SU-DHL-6 (cell line): ENCODE measurements around the gene MYDGF.

ENCODE experiments used
- H2AFZ ChIP-seq: fragments of 200-600 bp; sonication (generic); 2 replicates; pipeline ENCODE4 v1.6.1; 2014; ENCODE audit warnings: low read depth, mild to moderate bottlenecking, moderate library complexity, mixed read lengths, antibody characterized with exemption, low read length; ENCODE audit not compliant: severe bottlenecking
- H3F3A ChIP-seq: fragments of 200-600 bp; shearing (Covaris generic); 2 replicates; pipeline ENCODE4 v1.6.0; 2016; ENCODE audit warnings: antibody characterized with exemption, mild to moderate bottlenecking; ENCODE audit not compliant: insufficient read depth
- H3K27ac ChIP-seq: fragments of 200-600 bp; sonication (generic); 2 replicates; pipeline ENCODE4 v1.5.1; 2016; ENCODE audit warnings: low read depth, mild to moderate bottlenecking, low read length, moderate library complexity, mixed read lengths
- H3K27me3 ChIP-seq: fragments of 200-600 bp; sonication (generic), shearing (Covaris generic); 2 replicates; pipeline ENCODE4 v1.6.0; 2014; ENCODE audit warnings: mild to moderate bottlenecking, low read length
- H3K36me3 ChIP-seq: fragments of 200-600 bp; sonication (generic); 2 replicates; pipeline ENCODE4 v1.6.1; 2014; ENCODE audit warnings: mild to moderate bottlenecking, low read length, mixed read lengths
- H3K4me2 ChIP-seq: fragments of 300-600, 200-600 bp; shearing (Covaris generic), sonication (generic); 2 replicates; pipeline ENCODE4 v1.6.0; 2014; ENCODE audit warnings: low read length, low read depth, mild to moderate bottlenecking; ENCODE audit not compliant: poor library complexity, severe bottlenecking
- H3K4me3 ChIP-seq: fragments of 200-600 bp; sonication (generic); 2 replicates; pipeline ENCODE4 v1.5.1; 2014; ENCODE audit warnings: antibody characterized with exemption, low read length, mild to moderate bottlenecking, mixed read lengths; ENCODE audit not compliant: insufficient read depth, poor library complexity, severe bottlenecking
- H3K79me2 ChIP-seq: fragments of 200-600 bp; sonication (generic); 2 replicates; pipeline ENCODE4 v1.6.1; 2014; ENCODE audit warnings: mild to moderate bottlenecking, low read length, moderate library complexity; ENCODE audit not compliant: insufficient read depth
- H3K9ac ChIP-seq: fragments of 200-600 bp; sonication (generic); 2 replicates; pipeline ENCODE4 v1.7.0; 2014; ENCODE audit warnings: mild to moderate bottlenecking, low read length
- H3K9me2 ChIP-seq: fragments of 200-600 bp; sonication (generic); replicated peaks from 2 replicates; pipeline ENCODE4 v1.6.1; 2014; ENCODE audit warnings: low read length; ENCODE audit not compliant: insufficient read depth
- H3K9me3 ChIP-seq: fragments of 200-600 bp; sonication (generic); 2 replicates; pipeline ENCODE4 v1.6.1; 2014; ENCODE audit warnings: low read length, mixed read lengths; ENCODE audit not compliant: insufficient read depth
- H4K20me1 ChIP-seq: fragments of 200-600 bp; sonication (generic); 2 replicates; pipeline ENCODE4 v1.6.1; 2014; ENCODE audit warnings: low read depth, mild to moderate bottlenecking, antibody characterized with exemption, low read length, moderate library complexity, mixed read lengths
- CTCF ChIP-seq: fragments of 200-600 bp; sonication (generic); IDR thresholded peaks from one replicate; pipeline ENCODE4 v1.5.1; 2017; ENCODE audit warnings: antibody characterized with exemption, mild to moderate bottlenecking, low read length, moderate library complexity; ENCODE audit not compliant: insufficient read depth, poor library complexity, severe bottlenecking
- EZH2phosphoT487 ChIP-seq: fragments of 200-600 bp; sonication (generic), shearing (Covaris generic); conservative IDR thresholded peaks from 2 replicates; pipeline ENCODE4 v1.6.1; 2018; ENCODE audit warnings: mild to moderate bottlenecking, antibody characterized with exemption, low read length, moderate library complexity, mixed read lengths

Gene MYDGF

GRCh38 chr19:4702764-4703163, 32.6 kb upstream of the MYDGF start:
- no peaks in the 10 kb centered on the region for H3K79me2 ChIP-seq
- H3K9ac ChIP-seq, result no peak overlapping the region
- no peaks in the 10 kb centered on the region for H3K9me3 ChIP-seq
- H3K27ac ChIP-seq, result no peak overlapping the region
- H3K27me3 ChIP-seq, result no peaks in the 10 kb centered on the region
- H3K9me2 ChIP-seq, result no peaks in the 10 kb centered on the region
- H3K4me3 ChIP-seq, result no peak overlapping the region
- H2AFZ ChIP-seq, result no peak overlapping the region
- H3F3A ChIP-seq, result no peaks in the 10 kb centered on the region
- no peaks in the 10 kb centered on the region for H4K20me1 ChIP-seq
- TF ChIP-seq EZH2phosphoT487 (no peak), CTCF (no peak)
- no peaks in the 10 kb centered on the region for H3K36me3 ChIP-seq
- H3K4me2 ChIP-seq, result no peak overlapping the region

- Histone ChIP-seq H3K9me2 (no peaks in the 10 kb centered on the region), H3K79me2 (no peaks in the 10 kb centered on the region), H2AFZ (no peak overlapping the region), H3K27ac (no peak overlapping the region), H3F3A (no peaks in the 10 kb centered on the region), H3K27me3 (no peaks in the 10 kb centered on the region), H4K20me1 (no peaks in the 10 kb centered on the region), H3K4me2 (no peak overlapping the region), H3K36me3 (no peaks in the 10 kb centered on the region), H3K9me3 (no peaks in the 10 kb centered on the region), H3K9ac (no peak overlapping the region), H3K4me3 (no peak overlapping the region)
- TF ChIP-seq EZH2phosphoT487, result no peak
- no peak for TF ChIP-seq CTCF
Measured at GRCh38 chr19:4701557-4701956, 31.4 kb upstream of the MYDGF start.

GRCh38 chr19:4700693-4700970, 30.5 kb upstream of the MYDGF start:
- Histone ChIP-seq H3K9me2 (no peaks in the 10 kb centered on the region), H3K79me2 (no peaks in the 10 kb centered on the region), H3K36me3 (no peaks in the 10 kb centered on the region), H2AFZ (no peak overlapping the region), H3K4me3 (no peak overlapping the region), H3K4me2 (no peak overlapping the region), H3F3A (no peaks in the 10 kb centered on the region), H3K27me3 (no peaks in the 10 kb centered on the region), H3K9ac (no peak overlapping the region), H3K27ac (no peak overlapping the region), H4K20me1 (no peaks in the 10 kb centered on the region), H3K9me3 (no peaks in the 10 kb centered on the region)
- TF ChIP-seq CTCF (no peak), EZH2phosphoT487 (no peak)
